HG03571 (cell line): ENCODE results near the gene COL9A1.

Experiments used
- ATAC-seq: cut with Tn5 transposase; IDR thresholded peaks from one replicate; pipeline ENCODE4 v1.9.1; 2021; ENCODE audit not compliant: unreplicated experiment

Gene COL9A1

DNA sequence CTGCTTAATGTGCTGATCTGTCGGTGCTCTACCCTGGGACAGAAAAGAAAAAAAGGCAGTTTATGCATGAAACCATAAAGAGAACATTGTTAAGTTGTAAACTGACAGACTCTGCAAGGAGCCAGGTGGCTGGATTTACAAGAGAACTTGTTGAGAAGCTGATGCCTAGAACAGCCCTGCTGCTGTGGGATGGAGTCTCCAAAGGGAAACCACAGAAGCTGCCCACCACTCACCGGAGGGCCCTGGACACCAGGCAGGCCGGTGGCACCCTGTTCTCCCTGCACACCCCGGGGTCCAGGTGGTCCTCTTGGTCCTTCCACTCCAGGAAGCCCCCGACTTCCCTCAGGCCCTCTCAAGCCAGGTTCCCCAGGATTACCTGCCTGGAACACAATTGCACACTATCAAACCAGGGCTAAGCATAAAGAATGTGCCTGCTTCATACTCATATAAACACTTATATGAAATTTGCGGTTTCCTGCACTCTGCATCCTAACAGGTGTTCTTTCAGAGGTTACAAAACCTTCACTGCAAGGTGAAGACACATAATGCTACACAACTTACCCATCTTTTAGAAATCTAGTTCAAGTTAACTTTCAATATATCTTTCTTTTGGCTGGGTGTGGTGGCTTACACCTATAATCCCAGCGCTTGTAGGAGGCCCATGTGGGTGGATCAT is 68.2 kb downstream of the COL9A1 start:
- no peak for ATAC-seq

DNA sequence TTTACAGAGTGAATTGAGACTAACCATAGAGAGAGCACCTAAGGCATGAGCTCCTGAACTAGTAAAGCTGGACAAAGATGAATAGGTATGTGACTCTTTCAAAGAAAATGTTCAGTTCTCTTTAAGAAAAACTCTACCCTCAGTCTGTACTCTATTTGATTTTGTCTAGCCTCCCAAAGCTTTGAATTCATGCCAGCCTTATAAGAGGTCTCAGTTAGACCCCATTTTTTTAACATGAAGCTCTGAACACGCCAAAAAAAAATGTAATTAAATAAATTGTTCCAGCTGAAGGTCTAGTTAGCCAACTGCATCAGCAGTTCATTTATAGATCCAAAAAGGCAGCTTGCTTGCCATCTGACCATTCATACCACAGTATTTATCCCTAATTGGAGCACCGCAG is 71.6 kb downstream of the COL9A1 start:
- no peak for ATAC-seq

DNA sequence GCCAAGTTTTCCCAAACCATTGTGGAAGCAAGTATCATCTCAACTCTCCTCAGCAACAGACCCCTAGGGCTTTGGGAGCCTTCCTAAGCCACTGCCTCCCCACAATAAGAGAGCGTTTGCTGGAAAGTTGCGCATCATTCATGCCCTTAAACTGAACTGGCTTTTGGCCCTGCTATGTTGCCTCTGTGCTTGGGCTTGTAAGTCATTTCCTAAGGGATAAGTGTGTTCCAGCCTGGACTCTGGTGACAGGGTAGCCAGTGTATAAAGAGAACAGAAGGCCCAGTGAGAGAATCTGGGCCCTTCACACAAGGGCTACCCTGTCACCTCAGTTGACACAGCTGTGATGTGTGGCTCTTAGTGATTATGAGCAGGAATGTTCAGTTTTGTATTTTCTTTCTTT is 77.8 kb downstream of the COL9A1 start:
- ATAC-seq: no peak

DNA sequence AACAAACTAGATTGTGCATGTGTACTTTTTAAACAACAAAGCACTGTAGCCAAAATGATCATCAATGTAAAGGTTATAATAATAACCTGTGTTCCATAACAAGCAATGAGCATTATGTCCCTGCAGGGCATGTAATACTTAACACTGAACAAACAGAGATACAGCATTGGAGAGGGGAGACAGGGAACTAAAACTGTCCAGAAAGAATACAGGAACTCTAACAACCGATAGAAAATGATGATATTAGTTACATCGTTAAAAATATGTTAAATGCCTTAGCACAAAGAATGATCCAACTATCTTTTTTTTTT is 80.5 kb downstream of the COL9A1 start:
- ATAC-seq: no peak

DNA sequence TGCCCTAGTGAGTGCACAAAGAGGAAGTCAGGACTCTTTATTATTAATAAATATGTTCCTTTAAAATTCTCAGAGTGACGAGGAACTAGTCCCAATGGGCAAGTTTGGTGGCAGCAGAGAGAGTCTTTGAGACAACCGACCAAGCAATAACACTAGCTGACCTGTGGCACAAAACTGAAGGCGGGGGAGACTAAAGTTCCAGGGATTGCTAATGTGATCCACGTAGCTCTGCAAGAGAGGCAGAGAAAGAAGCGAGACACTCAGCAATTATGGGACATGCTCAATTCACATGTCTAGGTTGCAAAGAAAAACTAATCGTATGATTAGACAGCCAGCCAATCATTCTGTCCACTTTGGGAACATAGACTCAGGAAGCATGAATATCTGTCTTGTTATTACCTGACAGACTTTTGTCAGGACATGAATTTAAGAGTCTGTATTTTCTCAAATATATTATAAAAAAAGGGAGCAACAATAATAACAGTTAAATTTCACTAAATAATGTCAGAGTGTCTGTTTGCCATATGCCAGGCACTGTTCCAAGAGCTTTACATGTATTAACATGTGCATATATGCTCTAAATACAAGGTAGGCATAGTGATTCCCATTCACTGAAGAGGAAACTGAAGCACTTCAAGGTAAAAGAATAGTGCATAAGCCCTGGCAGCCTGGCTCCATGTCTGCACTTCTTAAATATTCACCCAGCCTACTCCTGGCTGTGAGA is 81.0 kb downstream of the COL9A1 start:
- ATAC-seq: no peak

DNA sequence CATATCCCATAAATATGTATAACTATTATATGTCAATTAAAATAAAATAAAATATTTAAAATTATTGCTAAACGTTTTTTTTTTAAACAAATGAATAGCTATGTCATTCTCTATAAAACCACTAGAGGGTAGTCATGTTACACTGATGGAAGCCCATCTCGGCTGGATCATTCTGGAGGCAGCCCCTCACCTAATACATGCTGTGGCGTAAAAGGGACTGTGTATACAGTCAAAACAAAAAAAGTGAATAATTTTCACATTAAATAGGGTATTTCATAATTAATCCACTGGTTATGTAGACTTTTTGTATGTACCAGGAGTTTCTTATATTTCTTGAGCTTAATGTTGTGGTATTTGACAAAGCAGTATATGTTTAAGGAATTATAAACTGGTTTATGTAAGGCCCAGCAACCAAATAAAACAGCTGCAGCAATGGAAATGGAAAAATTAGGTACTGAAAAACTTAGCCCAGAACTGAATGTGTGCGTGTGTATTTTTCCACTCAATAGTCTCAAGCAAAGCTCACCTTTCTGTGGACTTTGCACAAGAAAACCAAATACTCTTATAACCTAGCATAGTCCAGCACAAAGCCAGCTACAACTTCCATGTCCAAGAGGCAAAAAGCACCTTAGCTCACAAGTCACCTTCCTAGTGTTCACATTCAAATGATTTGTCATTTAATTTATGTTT is 81.7 kb downstream of the COL9A1 start:
- no peak for ATAC-seq

DNA sequence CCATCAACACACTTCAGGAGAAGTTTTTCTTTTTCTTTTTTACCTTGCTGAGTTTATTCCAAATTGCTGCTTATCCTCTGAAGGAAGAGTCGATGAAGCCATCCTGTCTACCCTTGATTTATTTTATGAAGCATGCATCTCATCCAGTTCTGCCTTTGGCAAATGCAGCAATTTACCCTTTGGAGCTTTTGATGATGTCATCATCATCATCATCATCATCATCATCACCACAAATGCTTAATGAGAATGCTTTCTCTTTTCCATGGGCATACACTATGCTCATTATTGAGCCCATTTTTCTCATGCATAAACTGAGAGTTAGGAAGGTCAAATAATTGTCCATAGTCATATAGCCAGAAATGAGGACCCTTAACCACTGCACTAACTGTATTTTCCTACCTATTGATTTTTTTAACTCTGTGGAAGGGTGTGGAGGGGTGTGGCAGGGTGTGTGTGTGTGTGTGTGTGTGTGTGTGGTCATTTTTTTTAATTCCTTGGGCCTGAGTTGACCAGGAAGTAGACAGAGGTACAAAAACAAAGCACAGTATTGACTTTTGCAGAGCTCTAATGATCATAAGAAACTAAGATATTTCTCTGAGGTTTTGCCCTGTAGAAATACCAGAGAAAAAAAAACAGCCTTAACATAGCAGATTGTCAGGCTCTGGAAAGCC is 82.8 kb downstream of the COL9A1 start:
- ATAC-seq: no peak

DNA sequence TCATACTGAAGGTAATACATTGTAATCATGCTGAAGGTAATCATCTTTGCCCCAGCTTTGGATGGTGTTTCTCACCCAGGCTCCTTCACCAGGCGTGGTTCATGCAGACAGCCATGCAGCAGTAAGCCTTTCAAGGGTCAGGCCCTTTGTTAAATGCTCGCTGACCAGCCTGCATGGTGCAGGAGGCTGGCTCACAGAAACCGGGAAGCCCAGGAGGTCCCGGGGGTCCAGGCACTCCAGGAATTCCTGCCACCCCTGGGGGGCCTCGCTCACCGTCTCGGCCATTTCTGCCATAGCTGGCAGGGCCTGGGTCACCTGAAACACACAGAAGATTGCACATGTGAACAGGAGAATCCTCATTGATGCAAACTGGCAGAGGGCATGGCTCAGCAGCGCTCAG is 86.1 kb downstream of the COL9A1 start:
- ATAC-seq: no peak

DNA sequence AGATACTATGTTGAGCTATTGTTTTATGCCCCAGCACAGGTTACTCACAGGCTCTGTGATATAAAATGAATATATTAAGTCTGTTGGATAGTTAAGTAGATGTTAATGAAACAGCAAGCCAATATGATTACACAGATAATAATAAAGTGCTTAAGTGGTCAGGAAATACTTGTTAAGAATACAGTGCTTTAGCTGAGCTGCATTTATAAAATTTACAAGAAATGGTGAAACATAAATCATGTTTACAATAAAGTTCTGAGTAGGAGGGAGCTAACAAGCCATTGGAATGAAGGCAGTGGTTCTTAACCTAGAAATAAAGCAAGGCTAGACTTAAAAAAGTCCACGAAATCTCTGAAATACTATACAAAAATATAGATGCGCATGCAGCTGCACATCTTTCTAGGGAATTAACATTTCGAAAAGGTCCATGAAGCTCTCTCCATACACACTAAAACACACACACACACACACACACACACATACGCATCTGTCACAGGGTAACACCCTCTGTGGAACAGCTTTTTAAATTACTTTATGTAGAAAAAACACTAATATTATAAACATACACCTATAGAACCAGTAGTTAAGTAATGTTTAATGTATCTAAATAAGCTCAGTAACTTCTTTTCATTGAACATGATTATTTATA is 87.3 kb downstream of the COL9A1 start:
- no peak for ATAC-seq

DNA sequence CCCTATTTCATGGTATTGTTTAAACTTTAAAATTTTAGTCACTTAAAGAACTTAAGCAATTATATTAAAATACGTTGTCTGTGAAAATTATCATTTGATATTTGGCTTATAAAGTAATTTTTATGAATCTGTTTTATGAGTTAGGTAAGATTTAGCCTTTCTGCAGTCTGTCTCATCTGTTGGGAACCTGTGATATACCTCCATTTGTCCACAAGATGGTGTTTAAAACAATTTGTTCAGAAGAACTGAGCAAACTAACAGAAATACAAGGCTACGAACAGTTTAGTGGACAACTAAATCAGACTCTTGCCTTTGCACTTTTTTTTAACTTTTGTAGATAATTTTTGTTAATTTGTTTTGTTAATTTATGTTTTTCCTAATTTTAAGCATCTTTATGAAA is 92.4 kb downstream of the COL9A1 start:
- ATAC-seq: no peak

DNA sequence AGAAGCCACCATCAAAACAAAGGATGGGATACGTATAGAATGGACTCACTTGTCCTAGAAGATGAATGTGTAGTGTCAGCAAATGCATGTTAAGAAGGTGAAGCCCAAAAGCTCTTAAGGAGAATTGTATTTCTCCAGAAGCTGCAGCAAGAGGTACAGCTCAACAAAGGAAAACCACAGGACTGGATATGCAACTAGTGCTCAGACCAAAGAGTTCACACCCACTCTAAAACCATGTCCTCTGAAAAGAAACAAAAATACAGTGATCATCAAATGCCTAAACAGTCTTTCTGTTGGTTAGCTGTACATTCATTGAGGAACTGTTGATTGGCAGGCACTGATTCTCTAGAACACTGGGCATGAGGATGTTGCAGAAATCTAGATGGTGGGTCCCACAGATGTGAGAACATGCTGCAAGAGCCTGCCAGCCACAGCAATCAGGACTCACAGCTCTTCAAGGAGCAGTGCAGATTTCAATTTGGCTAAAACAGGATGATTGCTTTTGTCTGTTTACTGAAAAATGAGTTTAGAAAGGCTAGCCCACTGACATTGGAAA is 94.6 kb downstream of the COL9A1 start:
- no peak for ATAC-seq

DNA sequence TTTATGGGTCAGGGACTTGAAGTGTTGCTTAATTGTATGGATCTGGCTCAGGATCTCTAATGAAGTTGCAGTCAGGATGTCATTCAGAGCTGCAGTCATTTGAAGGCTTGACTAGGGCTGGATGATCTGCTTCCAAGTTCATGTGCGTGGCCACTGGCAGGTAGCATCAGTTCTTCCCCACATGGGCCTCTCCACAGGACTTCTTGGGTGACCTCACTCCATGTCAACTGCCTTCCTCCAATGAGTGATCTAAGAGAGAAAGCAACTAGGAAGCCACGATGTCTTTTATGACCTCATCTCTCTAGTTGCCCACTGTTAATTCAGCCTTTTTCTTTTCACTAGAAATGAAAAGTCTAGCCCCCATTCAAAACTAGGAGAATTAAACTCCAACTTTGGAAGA is 104.1 kb downstream of the COL9A1 start:
- ATAC-seq: no peak

DNA sequence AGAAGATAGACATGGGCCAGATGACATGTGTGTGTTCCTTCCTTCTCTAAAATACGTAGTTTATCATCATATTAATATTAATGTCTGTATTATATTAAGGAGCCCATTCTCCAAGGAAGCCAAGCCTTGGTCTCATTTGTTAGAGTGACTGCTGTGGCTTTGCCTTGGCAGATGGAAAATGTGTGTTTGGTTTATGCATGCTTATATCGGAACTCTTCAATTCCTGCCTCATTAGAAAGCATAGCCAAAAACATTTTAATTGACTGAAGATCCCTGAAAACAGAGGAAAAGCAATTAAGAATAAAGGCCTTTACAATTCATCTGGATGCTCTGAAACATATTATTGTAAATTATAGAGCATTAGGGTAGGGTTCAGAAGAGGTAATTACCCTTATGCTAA is 106.4 kb downstream of the COL9A1 start:
- no peak for ATAC-seq

DNA sequence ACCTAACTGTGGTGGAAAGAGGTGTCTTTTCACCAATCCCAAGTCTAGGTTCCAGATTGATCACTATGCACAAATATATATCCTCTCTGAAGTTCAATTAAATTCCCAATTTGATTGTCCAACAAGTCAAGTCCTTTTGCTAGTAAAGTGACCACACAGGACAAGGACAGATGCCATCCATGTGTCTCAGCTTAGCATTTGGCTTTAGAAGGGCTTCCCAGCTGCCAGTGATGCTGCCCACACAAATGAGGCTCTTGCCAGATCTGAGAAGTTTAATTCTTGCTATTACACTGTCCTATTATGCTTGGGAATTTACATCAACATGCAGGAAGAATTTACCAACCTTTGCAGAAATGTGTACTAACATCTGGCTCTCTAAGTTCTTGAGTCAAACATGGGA is 108.5 kb downstream of the COL9A1 start:
- no peak for ATAC-seq

DNA sequence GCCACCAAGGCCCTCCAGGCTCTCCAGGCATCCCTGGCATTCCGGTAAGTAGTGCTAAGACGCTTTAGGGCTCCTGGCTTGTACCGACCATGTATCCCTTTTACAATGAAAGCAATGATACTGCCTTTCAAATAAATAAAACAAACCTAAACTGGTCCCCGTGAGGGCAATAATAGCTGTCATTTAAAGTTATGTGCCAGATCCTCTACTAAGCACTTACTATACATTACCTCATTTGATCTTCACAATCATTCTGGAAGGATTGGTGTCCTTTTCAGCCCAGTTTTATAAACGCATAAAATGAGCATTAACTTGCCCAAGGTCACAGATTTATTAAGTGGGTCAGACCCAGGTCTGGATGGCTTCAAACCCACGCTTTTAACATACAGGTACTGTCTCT is 114.7 kb downstream of the COL9A1 start:
- ATAC-seq: no peak

DNA sequence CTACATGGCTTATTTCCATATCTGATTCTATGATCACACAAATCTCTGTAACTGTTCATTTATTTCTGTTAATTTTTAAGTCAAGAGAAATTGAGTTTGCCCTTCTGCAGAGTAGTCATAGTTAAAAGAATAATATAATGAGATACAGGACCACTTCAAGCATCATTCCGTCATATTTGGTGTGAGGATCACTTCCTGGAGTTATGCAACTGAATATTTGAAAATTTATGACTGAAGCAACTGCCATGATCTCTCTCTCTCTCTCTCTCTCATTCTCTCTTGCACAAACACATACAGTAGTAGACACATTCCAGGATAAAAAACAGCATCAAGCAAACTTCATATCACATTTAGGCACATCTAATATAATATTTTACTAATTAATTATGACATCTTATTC is 116.4 kb downstream of the COL9A1 start:
- no peak for ATAC-seq

DNA sequence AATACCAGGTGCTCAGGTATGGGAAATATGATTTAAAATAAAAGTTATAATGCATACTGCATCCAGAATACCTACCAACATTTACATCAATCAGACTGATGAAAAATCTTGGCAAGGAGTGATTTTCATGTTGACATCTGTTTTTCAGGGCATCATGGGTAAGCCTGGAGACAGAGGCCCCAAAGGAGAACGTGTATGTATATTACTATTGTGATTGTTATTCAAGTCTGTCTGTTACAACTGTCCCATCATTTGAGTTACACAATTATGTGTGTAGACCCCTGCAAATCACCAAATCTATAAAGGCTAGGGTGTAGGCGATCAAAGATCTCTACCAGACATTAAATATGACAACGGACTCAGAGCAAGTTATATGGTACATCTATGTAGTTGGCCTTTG is 118.2 kb downstream of the COL9A1 start:
- no peak for ATAC-seq

DNA sequence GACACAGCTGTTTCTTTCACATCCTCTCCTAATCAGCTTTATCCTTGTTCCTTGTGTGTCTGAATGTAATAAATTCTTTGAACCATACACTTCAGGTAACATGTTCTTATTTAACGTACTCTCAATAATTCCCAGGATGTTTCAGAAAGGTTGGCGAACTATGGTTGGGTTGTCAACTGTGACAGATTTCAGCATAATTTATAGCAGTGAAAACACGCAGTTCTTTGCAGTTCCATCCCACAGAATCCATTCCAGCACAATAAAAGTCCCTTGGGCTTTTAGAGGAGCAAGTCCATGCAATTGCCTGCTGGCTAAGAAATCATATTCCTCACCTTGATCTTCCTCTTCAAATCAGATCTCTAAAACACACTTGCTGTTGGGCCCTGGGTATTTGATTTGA is 119.3 kb downstream of the COL9A1 start:
- ATAC-seq: no peak

DNA sequence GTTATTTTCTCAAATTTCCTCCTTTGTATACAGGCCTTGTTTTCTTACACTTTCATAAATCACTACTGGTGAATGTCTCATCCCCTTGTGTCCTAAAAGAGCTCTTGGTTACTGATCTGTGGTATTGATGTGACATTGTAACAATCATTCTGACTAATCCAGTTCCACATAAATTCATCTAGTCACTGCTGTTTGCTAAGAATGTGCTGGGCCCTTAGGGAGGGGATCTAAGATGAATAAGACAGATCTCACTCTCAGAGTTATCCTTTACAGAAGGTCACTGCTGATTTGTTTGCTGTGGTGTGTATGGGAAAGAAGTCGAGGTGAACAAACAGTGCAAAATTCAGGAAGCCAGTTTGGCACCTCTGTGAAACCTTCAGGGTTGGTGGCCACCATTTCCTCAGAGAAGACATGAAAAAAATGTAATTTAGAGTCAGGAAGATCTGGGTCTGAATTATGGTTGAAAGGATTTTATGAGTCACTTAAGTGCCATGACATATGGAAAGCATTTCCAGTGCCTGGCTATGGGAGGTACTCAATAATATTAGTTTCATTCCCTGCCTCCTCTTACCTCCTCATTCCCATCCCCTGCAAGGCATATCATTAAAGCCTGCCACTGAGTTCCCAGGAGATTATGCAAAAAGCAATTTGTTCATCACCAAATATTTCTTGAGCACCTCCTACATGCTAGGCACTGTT is 121.8 kb downstream of the COL9A1 start:
- ATAC-seq: no peak

DNA sequence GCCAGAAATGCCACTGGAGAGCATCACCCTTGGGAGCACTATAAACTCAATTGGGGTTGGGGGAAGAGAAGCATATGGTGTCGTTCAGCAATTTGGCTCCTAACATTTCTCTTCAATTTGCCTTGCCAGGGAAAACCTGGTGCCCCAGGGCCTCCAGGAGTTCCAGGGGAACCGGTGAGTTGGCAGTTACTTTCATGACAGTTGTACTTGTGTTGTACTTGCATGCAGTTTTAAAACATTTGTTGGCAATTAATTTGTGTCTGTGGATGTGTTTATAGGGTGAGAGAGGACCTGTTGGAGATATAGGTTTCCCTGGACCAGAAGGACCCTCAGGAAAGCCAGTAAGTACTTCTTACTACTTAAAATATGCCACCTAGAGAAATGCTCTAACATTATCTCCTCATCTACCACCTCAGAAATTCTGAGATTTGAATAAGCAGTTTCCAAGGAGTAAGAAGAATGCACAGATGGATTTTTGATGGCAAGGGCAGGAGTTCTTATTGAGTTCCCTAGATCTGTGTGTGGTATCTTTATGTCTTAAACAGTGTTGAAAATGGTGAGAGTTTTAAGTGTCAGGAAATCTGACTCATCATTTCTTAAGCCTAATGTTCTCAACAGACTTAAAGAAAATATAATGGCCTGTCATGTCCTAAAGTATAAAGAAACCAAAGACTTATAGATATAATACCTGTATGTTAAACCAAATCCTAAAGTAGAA is 122.5 kb downstream of the COL9A1 start:
- ATAC-seq: no peak
